ENCODE data around the gene PRR29.
"Not testable (repeated sequence)": the region's sequence is repeated elsewhere in the genome, so short reads cannot be mapped to it uniquely, and the experiment has no call there.

The PRR29 gene

GRCh38 chr17:64003526-64004121, 5.5 kb downstream of the PRR29 start:
- Histone ChIP-seq H3K36me3 (peaks cover 12% of the 10 kb centered on the region), H3K4me3 (ENCODE audit: low read depth, low read length) (no peak overlapping the region), H3K4me1 (peaks cover 9% of the 10 kb centered on the region), H3K27me3 (no peaks in the 10 kb centered on the region), H3K9me3 (no peaks in the 10 kb centered on the region)
- TF ChIP-seq CTCF (IDR thresholded peaks at IDR 0.05; ENCODE audit: low read depth, low read length) = no peak
- no peak for DNase-seq

DNA sequence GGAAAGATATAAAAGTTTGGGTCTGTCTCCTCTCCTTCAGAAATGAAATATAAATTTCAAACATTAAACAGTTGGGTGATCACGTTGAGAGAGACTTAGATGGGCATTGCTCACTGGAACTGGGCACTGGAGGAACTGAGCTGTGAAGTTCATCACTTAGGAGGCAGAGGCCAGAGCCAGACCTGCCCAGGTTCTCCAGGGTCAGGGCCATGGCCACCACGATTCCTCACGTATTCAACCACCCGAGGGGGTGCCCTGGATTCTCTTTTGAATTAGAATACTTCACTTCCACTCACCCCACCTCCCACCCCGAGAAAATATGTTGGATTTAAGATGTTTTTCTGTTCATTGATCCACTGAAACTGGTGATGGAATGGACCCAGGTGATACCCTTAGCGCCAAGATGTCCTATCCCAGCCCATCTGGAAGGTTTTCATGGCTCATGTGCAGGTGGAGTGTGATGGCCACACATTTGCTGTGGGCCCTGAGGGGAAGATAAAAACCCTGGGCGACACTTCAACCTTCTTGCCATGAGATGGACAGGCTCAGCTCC, 6.1 kb downstream of the PRR29 start:
- TF ChIP-seq CTCF (IDR thresholded peaks at IDR 0.05; ENCODE audit: low read depth, low read length) = no peak
- Histone ChIP-seq H3K36me3 (peaks cover 12% of the 10 kb centered on the region), H3K4me1 (peaks cover 9% of the 10 kb centered on the region), H3K27me3 (no peaks in the 10 kb centered on the region), H3K4me3 (ENCODE audit: low read depth, low read length) (no peak overlapping the region), H3K9me3 (no peaks in the 10 kb centered on the region)
- no peak for DNase-seq

DNA sequence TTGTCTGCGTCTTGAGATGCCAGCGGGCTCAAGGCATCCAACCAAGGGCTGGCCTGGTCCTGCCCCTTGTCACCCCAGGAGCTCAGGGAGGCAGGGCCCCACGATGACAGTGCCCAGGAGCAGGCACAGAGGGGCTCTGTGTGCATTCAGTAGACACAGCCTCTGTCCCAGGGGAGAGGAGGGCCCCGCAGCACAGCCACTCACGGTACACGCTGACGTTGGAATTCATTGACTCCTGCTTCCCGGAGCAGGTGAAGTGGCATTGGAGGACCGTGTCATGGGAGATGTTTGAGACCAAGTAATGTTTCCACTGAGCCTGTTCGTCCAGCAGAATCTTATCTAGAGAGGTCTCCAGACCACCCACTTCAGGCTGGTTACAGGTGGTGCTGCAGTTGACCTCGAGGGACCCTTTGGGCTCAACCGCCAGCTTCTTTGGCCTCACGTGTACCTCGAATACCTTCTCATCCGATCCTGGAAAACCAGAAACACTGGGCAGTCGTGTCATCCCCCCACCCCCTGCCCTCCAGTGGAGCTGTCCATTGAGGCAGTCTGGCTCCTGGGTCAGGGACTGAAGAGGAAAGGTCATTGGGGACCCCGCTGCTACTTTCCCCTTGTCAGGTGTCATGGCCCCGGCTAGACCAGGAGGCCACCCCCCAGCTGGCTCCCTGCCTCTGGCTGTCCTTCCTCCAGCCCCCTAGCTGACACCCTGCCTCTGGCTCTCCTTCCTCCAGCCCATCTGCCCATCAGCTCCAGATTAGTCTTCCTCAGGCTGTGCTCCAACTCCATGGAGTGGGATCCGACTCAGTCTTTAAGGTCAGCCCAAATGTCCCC, 7.0 kb downstream of the PRR29 start:
- Histone ChIP-seq H3K4me1 (peaks cover 9% of the 10 kb centered on the region), H3K36me3 (peaks cover 12% of the 10 kb centered on the region), H3K27me3 (no peaks in the 10 kb centered on the region), H3K4me3 (ENCODE audit: low read depth, low read length) (peak overlapping the region; percentile 63), H3K9me3 (no peaks in the 10 kb centered on the region)
- no peak for TF ChIP-seq CTCF (IDR thresholded peaks at IDR 0.05; ENCODE audit: low read depth, low read length)
- no peak for DNase-seq

DNA sequence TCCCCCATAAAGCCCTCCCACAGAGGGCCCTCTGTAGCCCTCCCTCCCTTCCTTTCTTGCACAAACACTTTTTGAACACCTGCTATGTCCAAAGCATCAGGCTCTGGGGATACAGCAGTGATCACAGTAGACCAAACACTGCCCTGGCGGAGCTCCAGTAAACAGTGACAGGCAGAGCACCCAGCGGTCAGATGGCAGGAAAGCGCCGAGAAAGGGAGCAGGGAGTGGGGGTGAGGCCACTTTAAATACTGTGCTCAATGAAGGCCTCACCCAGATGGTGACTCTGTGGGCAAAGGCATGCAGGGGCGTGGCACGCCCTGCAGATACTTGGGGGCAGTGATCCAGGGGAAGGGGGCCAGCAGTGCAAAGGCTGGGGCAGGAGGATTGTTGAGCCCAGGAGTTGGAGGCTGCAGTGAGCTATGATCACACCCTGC, 7.6 kb downstream of the PRR29 start:
- peak; percentile 69 for DNase-seq
- Histone ChIP-seq H3K27me3 (no peaks in the 10 kb centered on the region), H3K4me3 (ENCODE audit: low read depth, low read length) (peak overlapping the region; percentile 63), H3K9me3 (no peaks in the 10 kb centered on the region), H3K36me3 (peaks cover 12% of the 10 kb centered on the region), H3K4me1 (peaks cover 9% of the 10 kb centered on the region)
- no peak for TF ChIP-seq CTCF (IDR thresholded peaks at IDR 0.05; ENCODE audit: low read depth, low read length)

DNA sequence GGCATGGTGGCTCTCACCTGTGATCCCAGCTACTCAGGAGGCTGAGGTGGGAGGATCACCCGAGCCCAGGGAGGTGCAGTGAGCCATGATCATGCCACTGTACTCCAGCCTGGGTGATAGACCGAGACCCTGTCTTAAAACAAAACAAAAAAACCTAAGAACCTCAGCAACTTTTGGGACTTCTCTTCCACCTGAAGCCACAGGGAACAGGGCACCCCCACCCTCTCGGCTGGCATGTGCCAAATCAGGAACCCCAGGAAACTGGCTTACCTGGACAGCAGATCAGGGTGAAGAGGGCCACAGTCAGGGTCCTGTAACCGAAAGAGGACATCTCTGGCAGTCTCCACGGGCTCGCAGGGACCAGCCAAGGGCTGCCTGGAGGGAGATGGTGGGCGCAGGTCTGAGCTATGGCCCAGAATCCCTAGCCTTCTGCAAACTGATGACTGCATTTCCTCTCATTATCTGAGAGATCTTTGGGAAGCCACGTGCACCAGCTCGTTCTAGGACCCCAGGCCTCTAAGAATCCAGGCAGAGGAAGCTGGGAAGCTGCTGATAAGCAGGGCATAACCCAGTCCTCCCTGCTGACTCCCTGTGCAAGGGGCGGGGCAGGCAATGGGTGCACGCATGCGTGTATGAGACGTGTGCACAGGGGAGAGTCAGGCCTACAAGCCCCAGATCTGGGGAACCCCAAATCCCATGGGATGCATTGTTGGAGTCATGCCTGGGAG, 8.4 kb downstream of the PRR29 start:
- Histone ChIP-seq H3K36me3 (peaks cover 12% of the 10 kb centered on the region), H3K9me3 (no peaks in the 10 kb centered on the region), H3K4me3 (ENCODE audit: low read depth, low read length) (peak overlapping the region; percentile 63), H3K27me3 (no peaks in the 10 kb centered on the region), H3K4me1 (peaks cover 9% of the 10 kb centered on the region)
- TF ChIP-seq CTCF (IDR thresholded peaks at IDR 0.05; ENCODE audit: low read depth, low read length) = no peak
- peak; percentile 90 for DNase-seq

DNA sequence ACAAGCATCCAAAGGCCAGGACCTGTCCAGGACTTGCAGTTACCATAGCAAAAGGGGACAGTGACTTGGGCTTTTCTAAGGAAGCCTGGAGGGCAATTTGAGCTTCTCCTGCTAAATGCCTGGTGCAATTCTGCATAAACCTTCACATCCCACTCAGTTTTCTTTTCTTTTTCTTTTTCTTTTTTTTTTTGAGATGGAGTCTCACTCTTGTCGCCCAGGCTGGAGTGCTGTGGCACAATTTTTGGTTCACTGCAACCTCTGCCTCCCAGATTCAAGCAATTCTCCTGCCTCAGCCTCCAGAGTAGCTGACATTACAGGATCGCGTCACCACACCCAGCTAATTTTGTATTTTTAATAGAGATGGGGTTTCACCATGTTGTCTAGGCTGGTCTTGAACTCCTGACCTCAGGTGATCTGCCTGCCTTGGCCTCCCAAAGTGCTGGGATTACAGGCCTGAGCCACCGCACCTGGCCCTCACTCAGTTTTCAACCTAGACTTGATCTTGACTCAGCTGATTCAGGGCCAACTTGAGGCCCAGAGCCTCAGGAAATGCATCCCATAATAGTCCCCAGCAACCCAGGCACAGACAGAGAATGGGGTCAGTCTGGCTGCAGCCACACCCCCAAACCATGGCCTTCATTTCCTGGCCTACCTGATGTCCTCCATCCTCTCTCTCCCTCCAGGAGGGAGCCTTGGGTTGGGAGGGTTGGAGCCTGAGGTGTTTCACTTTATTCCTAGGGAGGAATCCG, 9.1 kb downstream of the PRR29 start:
- DNase-seq; H3K4me1 ChIP-seq; H3K27me3 ChIP-seq; H3K9me3 ChIP-seq; H3K4me3 ChIP-seq (ENCODE audit: low read depth, low read length): not testable (repeated sequence)
- H3K36me3 ChIP-seq = peaks cover 12% of the 10 kb centered on the region
